GM06990 (cell line): ENCODE results near the gene ZDHHC14.

Experiments
- DNase-seq: peaks from one replicate; pipeline ENCODE4 v3.0.0-alpha.2; 2011; ENCODE audit not compliant: insufficient read length; ENCODE audit errors: extremely low read depth
- H3K27me3 ChIP-seq: replicated peaks from 2 replicates; pipeline ENCODE4 v1.6.0; 2011; ENCODE audit warnings: low read length; ENCODE audit not compliant: control insufficient read depth, insufficient read depth
- H3K36me3 ChIP-seq: 2 replicates; pipeline ENCODE4 v1.5.1; 2011; ENCODE audit warnings: low read length; ENCODE audit not compliant: control insufficient read depth, insufficient read depth
- H3K4me3 ChIP-seq: replicated peaks from 2 replicates; pipeline ENCODE4 v1.5.1; 2011; ENCODE audit warnings: low read depth, mild to moderate bottlenecking, control low read depth, low read length
- TF ChIP-seq, protein P1 (sequence below): IDR thresholded peaks from 2 replicates; pipeline ENCODE4 v1.5.1; 2011; ENCODE audit warnings: low read length, control low read depth, mild to moderate bottlenecking, inconsistent platforms; ENCODE audit not compliant: insufficient read depth, poor library complexity, severe bottlenecking

ZDHHC14 gene

GRCh38 chr6:157442291-157442690 is 61.3 kb downstream of the ZDHHC14 start:
- Histone ChIP-seq H3K27me3 (no peaks in the 10 kb centered on the region), H3K36me3 (no peaks in the 10 kb centered on the region), H3K4me3 (no peak overlapping the region)
- no peak for DNase-seq
- TF ChIP-seq, protein P1, sequence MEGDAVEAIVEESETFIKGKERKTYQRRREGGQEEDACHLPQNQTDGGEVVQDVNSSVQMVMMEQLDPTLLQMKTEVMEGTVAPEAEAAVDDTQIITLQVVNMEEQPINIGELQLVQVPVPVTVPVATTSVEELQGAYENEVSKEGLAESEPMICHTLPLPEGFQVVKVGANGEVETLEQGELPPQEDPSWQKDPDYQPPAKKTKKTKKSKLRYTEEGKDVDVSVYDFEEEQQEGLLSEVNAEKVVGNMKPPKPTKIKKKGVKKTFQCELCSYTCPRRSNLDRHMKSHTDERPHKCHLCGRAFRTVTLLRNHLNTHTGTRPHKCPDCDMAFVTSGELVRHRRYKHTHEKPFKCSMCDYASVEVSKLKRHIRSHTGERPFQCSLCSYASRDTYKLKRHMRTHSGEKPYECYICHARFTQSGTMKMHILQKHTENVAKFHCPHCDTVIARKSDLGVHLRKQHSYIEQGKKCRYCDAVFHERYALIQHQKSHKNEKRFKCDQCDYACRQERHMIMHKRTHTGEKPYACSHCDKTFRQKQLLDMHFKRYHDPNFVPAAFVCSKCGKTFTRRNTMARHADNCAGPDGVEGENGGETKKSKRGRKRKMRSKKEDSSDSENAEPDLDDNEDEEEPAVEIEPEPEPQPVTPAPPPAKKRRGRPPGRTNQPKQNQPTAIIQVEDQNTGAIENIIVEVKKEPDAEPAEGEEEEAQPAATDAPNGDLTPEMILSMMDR, result no peak

DNA sequence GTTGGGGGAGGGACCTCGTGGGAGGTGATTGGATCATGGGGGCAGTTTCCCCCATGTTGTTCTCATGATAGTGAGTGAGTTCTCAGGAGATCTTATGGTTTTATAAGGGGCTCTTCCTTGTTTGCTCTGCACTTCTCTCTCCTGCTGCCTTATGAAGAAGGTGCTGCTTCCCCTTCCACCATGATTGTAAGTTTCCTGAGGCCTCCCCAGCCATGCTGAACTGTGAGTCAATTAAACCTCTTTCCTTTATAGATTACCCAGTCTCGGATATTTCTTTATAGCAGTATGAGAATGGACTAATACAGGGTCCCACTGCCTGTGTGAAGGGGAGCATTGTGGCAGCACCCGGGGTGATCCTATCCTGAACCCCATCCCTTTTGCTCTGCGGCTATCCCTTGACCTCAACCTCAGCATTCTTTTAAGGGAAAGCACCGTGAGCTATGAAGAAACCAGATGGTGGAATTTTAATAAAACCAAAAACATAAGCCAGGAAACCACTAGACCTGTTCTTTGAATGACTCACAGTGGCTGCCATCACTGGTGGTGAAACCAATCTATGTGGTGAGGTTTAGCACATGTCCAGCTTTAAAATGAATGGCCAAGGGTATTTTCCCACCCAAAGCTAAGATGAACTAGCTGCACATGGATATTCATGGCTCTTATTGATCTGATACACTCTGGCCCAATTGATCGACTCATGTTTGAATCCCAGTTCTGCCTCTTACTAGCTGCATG is 62.2 kb downstream of the ZDHHC14 start:
- H3K36me3 ChIP-seq, result no peaks in the 10 kb centered on the region
- H3K4me3 ChIP-seq, result no peak overlapping the region
- TF ChIP-seq, protein P1, result no peak
- no peaks in the 10 kb centered on the region for H3K27me3 ChIP-seq
- DNase-seq, result peak; percentile 55

DNA sequence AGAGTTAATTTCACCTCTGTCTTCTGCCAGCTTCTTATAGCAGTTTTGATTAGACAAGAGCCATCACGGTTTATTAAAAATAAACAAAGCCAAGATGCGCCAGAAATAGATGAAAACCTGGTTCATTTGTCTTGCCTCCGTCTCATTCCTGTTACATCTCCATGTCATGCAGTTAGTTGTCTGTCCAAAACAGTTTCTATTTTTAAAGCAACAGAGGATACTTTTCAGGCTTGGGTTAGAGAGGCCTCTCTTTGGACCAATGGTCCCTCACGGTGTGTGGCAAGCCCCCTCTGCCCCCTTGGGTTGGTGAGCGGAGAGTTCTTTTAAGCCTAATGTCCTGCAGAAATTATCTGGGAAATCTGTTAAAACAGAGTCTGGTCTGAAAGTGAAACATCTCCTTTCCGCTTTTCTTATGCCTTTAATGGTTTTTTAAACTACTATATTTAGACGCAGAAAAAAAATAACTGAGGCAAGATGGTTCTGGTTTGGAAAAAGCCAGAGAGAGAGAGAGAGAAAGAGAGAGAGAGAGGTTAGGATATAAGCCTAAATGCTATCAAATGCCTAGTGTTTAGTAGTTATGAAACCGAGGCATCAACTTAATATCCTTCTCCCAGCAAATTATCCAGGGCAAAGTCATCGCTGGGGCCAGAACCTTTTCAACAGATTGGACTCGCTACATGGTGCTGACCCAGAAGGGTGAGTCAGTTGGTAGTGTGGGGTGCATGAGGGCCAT is 64.5 kb downstream of the ZDHHC14 start:
- no peak for DNase-seq
- TF ChIP-seq, protein P1, result no peak
- Histone ChIP-seq H3K27me3 (no peaks in the 10 kb centered on the region), H3K36me3 (no peaks in the 10 kb centered on the region), H3K4me3 (no peak overlapping the region)

GRCh38 chr6:157447735-157448134 is 66.7 kb downstream of the ZDHHC14 start:
- TF ChIP-seq, protein P1, result no peak
- Histone ChIP-seq H3K4me3 (no peak overlapping the region), H3K36me3 (no peaks in the 10 kb centered on the region), H3K27me3 (no peaks in the 10 kb centered on the region)
- DNase-seq, result no peak

GRCh38 chr6:157449610-157450009 is 68.6 kb downstream of the ZDHHC14 start:
- no peak for DNase-seq
- no peaks in the 10 kb centered on the region for H3K36me3 ChIP-seq
- TF ChIP-seq, protein P1, result no peak
- H3K4me3 ChIP-seq, result no peak overlapping the region
- H3K27me3 ChIP-seq, result no peaks in the 10 kb centered on the region
